AG10803 (cell line): ENCODE data around the gene IL12RB2.

Experiments
- DNase-seq: peaks from one replicate; pipeline ENCODE4 v3.0.0; 2010; ENCODE audit warnings: low read depth
- H3K4me3 ChIP-seq: 2 replicates; pipeline ENCODE4 v1.5.1; 2011; ENCODE audit warnings: mild to moderate bottlenecking, low read length, control low read depth
- CTCF ChIP-seq: conservative IDR thresholded peaks from 2 replicates; pipeline ENCODE4 v1.5.1; 2011; ENCODE audit warnings: mild to moderate bottlenecking, low read length, control low read depth, inconsistent platforms

The IL12RB2 gene

GRCh38 chr1:67347688-67348472 is 40.2 kb downstream of the IL12RB2 start:
- peak overlapping the region; percentile 45 for H3K4me3 ChIP-seq
- peak; percentile 87 for TF ChIP-seq CTCF
- DNase-seq = peak; percentile 66

- no peak overlapping the region for H3K4me3 ChIP-seq
- DNase-seq = no peak
- TF ChIP-seq CTCF = no peak
Measured at GRCh38 chr1:67348586-67349252, 41.0 kb downstream of the IL12RB2 start.

- H3K4me3 ChIP-seq = no peak overlapping the region
- no peak for TF ChIP-seq CTCF
- no peak for DNase-seq
Measured at GRCh38 chr1:67350783-67351182, 43.1 kb downstream of the IL12RB2 start.

- no peak for DNase-seq
- no peak for TF ChIP-seq CTCF
- H3K4me3 ChIP-seq = no peak overlapping the region
Measured at GRCh38 chr1:67352211-67352610, 44.5 kb downstream of the IL12RB2 start.

- TF ChIP-seq CTCF = no peak
- DNase-seq = peak; percentile 93
Measured at GRCh38 chr1:67355745-67356424, 48.2 kb downstream of the IL12RB2 start.

GRCh38 chr1:67359592-67359991 is 51.9 kb downstream of the IL12RB2 start:
- no peak for DNase-seq
- no peak overlapping the region for H3K4me3 ChIP-seq
- no peak for TF ChIP-seq CTCF

More at GRCh38 chr1:67355745-67356424, 48.2 kb downstream of the IL12RB2 start:
- no peak overlapping the region for H3K4me3 ChIP-seq

- TF ChIP-seq CTCF = no peak
- DNase-seq = no peak
- no peak overlapping the region for H3K4me3 ChIP-seq
Measured at GRCh38 chr1:67361641-67362040, 54.0 kb downstream of the IL12RB2 start.
